SKM-1 treated with dmso at 0.1 percent for 144 hours (cell line): ENCODE data around the gene ARSA.
"Not testable (repeated sequence)": the region's sequence is repeated elsewhere in the genome, so short reads cannot be mapped to it uniquely, and the experiment has no call there.

Source experiments
- DNase-seq: peaks from one replicate; lab custom pipeline; 2025; ENCODE audit not compliant: unreplicated experiment; lab: John Stamatoyannopoulos, UW

ARSA gene

DNA sequence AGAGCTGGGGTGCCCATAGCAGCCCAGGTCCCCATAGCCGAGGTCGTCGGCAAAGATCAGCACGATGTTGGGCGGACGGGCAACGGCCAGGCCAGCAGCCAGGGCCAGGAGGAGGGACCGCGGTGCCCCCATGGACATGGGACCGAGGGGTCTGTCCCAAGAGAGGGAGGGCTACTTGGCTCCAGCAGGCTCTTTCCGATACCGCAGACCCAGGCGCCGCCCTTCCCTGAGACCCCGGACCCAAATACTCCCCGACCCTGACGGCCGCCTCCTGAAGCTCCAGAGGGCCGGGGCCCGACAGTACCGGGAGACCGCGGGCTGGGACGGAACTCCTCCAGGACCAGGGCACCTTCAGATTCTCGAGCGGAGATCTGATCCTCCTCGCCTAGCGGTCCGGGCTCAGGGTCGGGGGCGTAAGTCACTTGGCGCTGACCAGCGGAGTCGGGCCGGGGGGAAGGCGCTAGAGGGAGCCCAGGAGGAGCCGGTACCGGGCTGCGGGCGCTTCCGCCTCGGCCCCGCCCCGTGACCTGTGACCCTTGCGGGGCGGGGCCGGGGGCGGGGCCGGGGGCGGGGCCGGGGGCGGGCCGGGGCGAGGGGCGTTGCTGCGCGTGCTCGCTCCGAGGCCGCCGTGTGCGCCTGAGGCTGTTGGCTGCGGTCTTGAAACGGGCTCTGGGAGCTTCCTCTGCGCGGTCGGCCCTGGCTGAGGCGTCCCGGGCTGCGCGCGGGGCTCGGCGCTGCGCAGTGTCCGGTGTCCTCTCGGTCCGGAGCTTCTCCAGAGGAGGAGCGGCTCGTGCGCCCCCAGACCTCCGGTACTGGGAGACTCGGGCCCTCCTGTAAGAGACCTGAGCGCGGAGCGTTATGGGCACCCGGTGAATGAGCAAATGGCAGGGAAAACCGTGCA is at the start of gene ARSA:
Gene ARSA (minus strand): TSS at position 511 of the 901 bp plus-strand sequence. CDS start 373 bp downstream, at position 138.
- DNase-seq: peak; percentile 70

DNA sequence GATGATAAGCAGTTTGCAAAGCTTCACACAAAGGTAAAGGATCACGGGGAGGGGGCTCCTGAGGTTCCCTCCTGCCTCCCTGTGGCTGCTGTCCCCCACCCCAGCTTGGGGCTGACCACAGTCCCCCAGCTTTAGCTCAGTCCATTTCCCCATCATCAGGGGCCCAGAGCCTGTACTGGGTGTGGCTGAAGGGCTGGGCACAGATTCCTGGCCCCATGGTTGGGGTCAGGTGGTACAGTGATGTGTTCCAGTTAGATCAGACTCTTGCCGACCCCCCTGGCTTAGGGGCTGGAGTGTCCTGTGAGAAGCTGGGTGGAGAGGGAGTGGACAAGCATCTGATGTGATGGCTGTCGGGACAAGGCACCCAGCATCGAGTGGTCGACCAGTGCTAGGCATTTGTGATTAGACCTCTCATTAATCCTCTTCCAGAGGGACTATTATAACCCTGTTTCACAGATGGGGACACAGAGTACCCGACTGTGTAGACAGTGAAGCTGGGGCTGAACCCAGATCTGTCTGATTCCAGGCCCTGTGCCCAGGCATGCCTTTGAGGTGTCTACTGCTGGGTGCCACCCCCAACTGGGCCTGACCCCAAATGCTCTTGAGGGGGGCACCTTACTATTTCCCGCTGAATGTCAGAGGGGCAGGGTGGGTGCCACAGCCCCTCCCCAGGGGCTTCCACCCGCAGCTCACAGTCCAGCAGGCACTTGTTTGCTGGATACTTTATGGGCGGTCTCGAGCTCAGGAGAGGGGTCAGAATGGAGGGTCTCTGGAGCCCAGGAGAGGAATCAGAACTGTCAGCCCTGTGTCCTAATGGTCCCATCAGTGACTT is 48.9 kb upstream of the ARSA start:
- DNase-seq: no peak

DNA sequence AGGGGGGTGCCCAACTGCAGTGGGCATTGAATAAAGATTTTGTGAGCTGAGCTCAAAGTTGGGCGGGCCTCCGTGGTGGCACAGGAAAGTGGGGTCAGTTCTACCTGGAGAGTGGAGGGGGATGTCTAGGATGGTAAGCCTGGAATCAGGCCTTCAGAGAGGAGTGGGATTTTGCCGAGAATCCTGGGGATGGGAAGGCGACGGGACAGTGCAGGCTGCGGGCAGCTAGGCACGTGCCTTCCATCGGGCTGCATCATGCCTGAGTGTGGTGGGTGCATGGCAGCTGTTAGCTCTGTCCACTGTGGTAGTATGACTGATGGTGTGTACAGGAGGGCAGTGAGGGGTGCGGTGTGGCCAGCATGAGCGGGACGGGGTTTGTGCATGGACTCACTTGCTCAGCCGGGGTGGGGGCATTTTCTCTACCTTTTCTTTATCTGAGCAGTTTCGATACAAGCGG is 48.3 kb upstream of the ARSA start:
- DNase-seq: no peak

DNA sequence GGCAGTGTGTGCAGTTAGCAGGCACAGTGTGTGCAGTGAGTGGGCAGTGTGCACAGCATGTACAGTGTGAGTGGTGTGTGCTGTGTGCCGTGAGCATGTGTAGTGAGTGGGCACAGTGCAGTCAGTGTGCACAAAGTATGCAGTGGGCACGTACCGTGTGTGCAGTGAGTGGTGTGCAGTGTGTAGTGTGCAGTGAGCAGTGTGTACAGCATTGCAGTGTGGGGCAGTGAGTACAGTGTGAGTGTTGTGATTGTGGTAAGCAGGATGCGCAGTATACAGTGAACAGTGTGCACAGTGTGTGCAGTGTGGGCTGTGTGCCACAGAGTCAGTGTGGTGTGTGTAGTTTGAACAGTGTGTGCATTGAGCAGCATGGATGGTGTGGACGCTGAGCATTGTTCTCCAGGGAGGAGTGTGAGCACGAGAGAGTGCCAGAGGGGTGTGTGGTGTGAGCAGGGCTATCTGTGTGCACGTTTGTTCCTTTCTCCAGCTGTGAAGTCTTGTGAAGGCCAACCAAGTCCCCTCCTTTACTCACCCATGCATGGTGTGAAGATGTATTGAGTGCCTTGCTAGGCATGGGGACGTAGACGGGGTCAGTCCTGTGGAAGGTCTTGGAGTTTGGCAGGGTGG is 47.7 kb upstream of the ARSA start:
- DNase-seq: no peak

DNA sequence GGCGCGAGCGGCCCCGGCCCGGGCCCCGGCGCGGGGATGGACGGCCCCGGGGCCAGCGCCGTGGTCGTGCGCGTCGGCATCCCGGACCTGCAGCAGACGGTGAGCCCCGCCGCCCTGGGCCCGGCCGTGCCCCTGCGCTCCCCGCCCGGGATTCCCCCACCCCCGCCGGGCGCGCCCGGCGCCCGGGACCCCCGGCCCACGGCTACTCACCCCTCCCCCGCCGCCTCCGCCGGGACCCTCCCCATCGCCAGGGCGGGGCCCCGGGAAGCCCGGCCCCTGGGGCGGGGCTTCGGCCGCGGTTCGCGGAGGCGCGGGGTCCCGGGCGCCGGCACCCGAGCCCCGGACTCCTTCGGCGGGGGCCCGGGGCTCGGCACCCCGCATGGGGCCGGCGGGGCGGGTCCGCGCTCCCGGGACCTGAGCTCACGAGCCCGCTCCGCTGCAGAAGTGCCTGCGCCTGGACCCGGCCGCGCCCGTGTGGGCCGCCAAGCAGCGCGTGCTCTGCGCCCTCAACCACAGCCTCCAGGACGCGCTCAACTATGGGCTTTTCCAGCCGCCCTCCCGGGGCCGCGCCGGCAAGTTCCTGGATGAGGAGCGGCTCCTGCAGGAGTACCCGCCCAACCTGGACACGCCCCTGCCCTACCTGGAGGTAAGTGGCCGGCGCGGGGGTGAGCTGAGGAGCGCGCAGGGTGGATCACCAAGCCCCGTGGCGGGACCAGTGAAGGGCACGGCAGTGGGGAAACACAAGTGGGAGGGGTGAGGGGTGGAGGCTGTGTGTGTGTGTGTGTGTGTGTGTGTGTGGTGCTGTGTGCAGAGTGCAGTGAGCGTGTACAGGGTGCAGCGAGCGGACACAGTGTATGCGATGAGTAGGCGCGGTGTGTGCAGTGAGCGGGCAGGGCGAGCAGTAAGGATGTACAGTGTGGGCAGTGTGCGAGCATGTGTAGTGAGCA is 46.9 kb upstream of the ARSA start:
- no peak for DNase-seq

DNA sequence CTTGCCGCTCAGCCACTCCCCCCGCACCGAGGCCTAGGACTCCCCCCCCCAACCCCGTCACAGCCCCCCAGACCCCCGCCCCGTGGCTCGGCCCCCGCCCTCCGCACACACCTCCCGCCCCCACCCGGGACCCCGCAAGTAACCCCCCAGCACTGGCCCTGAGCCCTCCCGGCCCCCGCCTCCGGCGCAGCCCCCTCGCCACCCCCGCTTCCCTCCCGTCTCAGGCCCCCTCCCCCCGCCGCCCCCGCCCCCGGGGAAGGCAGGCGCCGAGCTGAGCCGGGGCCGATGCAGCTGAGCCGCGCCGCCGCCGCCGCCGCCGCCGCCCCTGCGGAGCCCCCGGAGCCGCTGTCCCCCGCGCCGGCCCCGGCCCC is 46.2 kb upstream of the ARSA start:
- DNase-seq: no peak

DNA sequence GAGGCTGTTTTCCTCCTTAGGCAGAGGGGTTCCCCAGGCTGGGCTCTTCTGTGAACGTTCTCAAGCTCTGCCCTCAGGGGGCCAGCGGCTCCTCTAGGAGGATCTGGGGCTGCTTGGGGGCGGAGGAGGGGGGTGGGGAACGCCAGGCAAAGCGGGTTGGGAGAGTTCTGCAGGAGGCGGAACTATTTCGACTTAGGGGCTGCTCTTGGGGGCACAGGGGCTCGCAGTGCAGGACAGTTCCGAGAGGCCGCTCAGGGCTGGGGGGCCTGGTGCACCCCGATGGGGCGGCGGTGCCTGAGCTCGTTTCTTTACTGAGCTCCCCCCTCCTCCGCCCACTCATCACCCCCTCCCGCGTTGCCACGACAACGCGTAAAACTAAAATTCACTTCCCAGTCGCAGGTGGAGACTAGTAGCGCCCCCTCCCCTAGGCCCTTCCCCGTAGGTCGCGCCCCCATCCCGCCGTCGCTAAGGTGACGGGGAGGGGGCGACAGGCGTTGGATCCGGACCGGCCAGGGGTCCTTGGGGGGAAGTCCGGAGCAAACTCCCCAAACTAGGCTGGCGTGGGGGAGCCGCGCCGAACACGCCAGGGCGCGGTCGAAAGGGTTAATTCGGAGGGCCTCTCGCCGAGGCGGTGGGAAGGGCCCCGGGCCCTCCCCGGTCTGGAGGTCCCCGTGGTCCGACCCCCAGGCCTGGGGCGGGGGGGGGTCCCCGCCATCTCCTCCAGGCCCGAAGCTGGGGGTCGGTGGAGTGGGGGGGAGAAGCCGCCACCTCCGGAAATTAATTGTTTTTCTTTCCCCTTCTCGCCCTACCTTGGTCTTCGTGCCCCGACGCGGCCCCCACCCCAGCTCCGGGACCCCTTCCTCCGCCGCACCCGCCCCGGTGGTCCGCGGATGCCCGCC is 45.5 kb upstream of the ARSA start:
- DNase-seq: no peak

DNA sequence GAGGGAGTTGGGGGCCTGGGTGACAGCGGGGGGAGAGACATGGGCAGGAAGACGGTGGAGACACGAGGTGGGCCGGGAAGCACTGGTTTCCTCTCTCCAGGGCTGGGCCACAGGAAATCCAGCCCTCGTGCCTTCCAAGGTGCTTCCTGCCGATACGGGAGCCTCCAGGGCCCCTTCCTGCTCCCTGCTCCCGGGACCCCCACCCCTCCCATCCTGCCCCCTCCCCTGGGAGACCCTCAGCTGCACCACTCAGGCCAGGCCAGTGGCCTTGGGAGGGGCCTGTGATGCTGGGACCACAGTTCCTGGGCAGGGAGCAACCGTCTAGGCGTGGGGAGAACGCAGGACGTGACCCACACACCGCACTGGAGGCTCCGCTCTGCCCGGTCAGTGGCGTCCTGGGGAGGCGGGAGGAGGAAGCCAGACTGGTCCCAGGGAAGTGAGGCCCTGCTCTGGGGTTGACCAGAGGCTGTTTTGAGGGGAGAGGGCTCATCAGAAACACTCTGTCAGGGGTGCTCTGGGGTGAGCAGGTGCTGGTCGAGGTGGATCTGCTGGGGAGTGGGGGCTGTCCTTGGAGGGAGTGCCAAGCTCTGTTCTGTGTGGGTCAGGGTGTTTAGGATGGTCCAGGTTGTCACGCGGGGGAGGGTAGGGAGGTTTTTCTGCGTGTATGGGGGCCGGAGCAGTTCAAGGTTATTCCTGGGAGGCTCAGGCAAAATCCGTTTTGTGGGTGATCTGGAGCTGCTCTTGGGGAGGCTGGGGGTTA is 44.7 kb upstream of the ARSA start, which contains the start of gene SHANK3:
Gene SHANK3 (plus strand): TSS at position 353 of the 760 bp plus-strand sequence.
- DNase-seq: no peak

DNA sequence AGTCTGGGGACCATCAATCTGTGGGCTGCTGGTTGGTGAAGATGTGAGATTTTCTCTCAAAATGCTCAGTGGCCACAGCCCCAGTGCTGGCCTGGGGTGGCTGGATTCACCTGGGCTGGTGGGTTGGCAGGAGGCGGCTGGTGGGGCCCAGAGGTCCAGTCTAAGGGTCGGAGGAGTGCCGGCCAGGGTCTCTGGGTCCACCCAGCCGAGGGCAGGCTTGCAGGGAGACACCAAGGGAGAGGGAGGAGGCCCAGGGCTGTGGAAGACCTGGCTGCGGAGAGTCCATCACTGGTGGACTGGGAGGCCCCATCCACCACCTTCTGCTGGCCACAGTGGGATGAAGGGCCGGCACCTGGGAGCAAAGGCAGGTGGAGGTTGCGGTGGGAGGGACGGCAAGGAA is 44.1 kb upstream of the ARSA start:
- no peak for DNase-seq

DNA sequence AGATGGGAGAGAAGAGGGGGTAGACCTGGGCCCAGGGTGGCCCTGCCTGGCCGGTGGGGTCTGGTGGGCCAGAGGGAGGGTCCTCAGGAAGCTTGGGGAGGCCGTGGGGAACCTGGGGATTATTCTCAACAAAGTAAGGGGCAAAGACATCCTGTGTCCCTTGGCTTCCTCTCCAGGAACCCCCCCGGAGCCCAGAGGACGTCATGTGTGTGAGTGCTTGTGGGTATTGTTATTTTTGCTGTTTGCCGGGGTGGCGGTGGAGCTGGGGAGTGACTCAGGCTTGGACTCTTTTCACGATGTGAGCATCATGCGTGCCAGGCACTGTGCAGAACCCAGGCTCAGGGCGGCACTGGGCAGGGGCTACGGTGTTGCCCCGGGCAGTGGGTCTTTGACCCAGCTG is 43.7 kb upstream of the ARSA start:
- DNase-seq: no peak

DNA sequence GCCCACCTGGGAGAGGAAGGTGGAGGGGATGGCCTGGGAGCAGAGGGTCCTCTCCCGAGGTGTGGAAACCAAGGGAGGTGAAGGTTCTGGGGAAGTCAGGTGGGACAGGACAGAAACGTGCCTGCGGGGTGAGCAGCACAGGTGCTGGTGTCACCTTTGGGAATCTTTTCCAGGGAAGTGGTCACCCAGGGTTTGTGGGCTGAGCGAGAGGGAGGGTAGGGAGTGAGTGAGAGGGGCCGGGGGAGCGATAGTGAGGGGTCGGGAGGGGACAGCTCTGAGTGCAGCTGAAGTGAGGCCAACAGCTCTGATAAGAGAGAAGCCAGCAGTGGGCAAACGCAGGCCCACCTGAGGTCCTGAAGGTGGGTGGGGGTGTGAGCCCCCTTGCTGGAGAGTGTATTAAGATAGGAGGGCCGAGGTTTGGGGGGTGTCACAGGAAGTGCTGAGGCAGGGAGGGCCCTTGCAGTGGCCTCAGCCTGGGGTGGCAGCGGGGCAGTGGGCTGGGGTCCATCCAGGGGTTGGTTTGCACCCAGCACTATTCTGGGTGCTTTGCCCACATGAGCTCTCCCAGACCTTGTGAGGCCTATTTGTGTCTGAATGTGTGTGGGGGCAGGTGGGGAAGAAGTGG is 43.1 kb upstream of the ARSA start:
- DNase-seq: no peak

DNA sequence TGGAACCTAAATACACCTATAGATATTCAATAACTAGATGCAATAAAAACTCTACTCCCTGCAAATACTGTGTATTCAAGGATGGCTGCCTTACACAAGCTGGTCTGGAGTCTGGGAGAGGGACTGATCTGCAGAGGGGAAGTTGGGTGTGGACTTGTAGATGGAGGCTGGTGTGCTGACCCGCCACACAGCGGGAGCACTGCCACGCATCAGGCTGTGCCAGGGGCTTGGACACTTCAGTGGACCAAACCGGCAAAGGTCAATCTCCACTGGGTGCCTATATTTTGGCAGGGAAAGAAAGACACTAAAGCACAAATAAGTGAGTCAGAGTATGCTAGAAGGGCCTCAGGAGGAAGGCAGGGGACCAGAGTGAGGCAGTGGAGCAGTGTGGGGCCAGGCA is 42.6 kb upstream of the ARSA start:
- DNase-seq: no peak

DNA sequence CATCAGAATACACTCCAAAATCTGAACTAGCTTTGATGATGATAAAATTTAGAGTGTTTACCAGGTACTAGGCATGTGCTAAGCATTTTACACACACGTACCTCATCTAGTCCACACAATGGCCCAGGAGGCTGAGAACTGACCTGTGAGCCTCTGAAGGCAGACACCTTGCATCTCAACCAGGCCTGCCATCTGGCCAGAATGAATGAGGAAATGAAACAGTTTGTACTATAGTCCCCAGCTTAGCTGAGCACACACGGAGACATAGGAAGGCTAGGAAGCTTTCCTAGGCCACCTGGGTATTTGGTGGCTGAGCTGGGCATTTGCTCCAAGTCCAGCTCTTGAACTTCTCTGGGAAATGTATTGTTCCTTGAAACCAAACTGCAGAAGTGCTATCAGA is 37.8 kb upstream of the ARSA start:
- DNase-seq: no peak

DNA sequence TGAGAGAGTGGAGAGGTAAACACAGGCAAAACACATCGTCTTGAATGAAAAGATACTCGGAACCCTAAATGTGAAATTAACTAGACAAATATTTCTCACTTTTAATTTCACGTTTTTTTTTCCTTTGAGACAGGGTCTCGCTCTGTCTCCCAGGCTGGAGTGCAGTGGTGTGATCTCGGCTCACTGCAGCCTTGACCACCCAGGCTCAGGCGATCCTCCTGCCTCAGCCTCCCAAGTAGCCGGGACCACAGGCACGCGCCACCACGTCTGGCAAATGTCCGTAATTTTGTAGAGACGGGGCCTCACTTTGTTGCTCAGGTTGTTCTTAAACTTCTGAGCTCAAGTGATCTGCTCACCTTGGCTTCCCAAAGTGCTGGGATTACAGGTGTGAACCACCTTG is 37.3 kb upstream of the ARSA start:
- no peak for DNase-seq

DNA sequence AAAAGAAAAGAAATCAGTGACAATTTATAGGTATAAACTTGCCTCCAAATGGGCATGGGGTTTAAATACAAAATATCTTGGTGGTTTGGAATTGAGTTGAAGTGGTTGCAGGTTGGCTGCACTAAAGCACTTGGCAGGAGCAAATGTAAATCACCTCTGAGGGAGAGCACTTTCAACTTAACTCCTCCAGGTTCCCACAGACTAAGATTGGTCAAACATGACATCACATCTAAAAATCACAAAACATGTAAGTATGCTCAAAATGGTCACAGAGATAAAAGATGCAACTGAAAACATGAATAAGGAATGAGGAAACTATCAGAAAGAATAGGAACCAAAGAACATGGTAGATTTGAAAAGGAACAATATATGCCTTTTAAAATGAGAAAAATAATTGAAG is 32.4 kb upstream of the ARSA start:
- no peak for DNase-seq

DNA sequence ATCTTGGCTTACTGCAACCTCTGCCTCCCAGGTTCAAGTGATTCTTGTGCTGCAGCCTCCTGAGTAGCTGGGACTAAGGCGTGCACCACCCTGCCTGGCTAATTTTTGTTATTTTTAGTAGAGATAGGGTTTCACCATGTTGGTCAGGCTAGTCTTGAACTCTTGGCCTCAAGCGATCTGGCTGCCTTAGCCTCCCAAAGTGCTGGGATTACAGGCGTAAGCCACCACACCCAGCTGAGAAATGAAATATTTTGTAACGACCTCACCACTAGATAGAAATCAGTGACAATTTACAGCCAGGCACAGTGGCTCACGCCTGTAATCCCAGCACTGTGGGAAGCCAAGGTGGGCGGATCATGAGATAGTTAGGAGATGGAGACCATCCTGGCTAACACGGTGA is 31.8 kb upstream of the ARSA start:
- not testable (repeated sequence) for DNase-seq

DNA sequence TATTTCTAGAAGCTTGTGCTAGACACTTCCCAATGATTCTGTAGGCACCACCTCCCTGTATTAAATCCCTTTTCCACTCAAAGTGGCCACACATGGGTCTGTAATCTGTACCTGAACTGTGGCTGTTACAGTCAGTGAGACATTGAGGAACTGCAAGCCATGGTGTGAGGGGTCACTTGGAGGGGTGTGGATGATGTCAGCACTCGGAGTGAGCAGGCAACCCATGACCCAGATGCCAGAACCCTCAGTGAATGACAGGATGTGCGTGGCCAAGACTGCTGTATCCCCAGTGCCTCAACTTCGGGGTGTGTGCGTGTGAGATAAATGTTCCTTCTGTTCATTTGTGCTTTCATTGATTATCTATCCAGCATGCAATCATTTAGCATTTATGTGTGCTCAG is 30.0 kb upstream of the ARSA start:
- DNase-seq: no peak
